Activated CD4-positive, alpha-beta T cell treated with anti-CD3 and anti-CD28 coated beads for 1 hour (primary cell): ENCODE results near the gene ARL2.
"Not testable (repeated sequence)": the region's sequence is repeated elsewhere in the genome, so short reads cannot be mapped to it uniquely, and the experiment has no call there.

Source experiments
- DNase-seq: peaks from one replicate; pipeline ENCODE4 v3.0.0-alpha.2; 2020

Gene ARL2

DNA sequence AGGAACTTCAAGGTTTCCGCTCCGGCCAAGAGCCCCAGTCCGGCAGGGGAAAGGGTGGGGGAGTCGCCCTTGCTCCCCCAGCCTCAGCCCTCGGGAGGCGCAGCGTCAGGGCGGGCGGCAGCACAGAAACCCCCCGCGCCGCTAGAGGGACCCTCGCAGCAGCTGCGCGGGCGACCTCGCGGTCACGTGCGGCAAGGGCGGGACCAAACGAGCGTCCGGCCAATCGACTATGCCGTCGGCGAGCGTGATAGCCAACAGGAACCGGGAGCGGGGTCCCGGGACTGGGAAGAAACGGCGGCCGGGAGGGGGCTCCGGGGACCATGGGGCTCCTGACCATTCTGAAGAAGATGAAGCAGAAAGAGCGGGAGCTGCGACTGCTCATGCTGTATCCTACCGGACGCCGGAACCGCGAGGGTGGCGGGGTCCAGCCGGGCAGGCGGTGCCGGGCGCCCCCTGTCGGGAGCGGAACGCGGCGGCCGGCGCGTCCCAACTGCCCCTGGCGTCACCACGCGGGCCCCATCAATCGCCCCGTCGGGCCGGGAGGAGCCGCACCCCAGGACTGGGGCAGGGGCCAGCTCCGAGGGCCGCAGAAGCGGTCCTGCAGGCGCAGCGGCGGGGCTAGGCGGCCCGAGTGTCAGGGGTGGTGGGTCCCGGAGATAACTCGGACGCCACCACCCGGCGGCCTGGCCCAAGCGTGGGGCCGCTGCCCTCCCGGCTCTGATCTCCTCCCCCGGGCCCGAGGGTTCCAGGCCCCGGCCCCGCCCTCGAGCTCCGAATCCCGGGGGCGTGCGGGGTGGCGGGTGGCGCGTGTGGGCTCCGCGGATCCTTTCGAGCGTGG, at the start of gene ARL2:
Gene ARL2, plus strand, starts transcription at position 273 of the 838 bp plus-strand sequence. Its CDS starts 48 bp downstream, at position 321.
- peak; percentile 75 for DNase-seq

DNA sequence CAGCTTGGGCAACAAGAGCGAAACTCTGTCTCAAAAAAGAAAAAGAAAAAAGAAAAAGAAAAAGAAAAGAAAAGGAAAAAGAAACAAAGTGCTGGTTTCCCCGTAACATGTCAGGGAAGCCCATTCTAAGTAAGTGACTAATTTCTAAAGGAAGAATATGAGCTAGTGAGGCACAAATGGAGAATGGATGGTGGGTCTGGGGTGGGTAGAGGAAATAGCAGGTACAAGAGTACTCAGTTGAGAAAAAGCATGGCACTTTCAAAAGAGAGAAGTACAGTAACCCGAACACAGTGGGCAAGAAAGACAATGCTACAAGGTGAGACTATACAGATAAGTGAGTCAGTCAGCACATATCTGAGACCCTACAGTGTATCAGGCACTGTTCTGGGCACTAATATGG, 46.6 kb upstream of the ARL2 start:
- DNase-seq = no peak

DNA sequence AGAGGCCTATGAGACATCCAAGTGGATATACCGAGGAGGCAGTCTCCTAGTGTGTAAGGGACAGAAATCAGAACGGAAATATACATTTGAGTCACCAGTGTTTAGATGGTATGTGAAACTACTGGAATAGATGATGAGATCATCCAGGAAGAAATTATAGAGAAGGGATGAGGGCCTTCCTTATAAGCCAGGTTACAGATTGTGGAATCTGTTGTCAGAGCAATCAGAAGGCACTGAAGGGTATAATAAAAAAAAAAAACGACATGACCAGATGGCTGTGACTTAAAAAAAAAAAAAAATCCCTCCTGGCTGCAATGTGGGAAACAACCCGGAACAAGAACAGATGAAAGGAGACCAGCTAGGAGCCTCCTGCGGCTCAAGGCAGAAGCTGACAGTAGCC, 44.8 kb upstream of the ARL2 start:
- DNase-seq = no peak

DNA sequence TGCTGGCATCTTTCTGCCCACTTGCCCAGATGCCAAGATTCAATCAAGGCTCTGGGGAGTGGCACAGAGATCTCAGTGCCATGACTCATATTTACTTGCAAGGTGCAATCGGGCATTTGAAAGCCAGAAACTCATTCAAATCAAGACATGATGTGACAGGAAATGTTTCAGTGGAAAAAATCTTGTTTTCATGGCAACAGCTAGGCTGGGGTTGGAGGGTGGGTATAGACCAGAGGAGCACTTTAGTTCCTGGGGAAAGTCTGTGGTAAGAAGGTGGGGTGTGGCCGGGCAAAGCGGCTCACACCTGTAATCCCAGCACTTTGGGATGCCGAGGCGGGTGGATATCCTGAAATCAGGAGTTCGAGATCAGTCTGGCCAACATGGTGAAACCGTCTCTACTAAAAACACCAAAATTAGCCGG, 43.2 kb upstream of the ARL2 start:
- no peak for DNase-seq

DNA sequence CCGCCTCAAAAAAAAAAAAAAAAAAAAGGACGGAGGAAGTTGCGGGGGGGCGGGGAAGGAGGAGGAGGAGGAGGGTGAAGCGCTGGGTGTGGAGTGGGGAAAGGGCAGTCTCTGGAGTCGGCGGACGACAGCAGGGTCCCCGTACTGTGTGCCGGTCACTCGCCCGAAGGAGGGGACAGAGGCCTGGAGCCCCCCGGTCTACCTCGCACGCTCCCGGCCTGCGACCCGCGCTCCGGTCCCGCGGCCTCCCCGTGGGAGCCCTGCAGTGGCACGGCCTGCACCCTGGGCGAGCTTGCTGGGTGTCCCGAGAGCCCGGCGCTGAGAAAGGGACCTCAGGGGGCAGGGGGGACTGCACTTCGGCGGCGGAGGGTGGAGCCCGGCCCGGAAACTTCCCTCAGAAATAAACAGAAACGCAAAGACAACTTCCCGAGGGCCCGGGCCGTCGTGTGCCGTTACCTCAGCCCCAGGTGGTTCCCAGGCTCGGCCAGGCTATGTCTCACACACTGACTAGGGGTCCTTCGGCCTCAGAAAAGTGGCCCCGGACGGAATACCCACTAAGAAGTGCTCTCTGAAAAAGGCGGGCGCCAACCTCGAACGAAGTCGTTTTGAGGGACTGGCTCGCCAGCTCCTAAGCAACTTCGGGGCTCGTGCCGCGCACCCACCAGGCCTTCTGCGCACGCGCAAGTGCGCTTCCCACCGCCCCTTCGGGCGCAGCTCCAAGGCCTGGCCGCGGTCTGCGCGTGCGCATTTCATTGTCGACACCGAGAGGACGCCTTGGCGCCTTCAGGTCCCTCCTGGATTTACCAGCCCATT, 42.3 kb upstream of the ARL2 start, which contains the start of gene MAJIN:
Gene MAJIN, minus strand, starts transcription at position 688 of the 813 bp plus-strand sequence. CDS start 12,703 bp downstream, outside the sequence.
- DNase-seq = peak; percentile 88

DNA sequence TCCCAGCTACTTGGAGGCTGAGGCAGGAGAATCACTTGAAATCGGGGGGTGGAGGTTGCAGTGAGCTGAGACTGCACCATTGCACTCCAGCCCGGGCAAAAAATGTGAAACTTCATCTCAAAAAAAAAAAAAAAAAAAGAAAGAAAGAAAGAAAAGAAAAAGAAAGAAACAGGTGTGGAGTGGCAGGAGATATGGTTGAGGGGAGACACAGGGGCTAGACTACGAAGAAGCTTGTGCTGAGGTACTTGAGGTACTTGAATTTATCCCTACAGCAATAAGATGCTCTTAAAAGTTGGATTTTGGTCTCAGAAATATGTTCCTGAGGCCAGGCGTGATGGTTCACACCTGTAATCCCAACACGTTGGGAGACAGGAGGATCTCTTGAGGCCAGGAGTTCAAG, 39.8 kb upstream of the ARL2 start:
- no peak for DNase-seq

DNA sequence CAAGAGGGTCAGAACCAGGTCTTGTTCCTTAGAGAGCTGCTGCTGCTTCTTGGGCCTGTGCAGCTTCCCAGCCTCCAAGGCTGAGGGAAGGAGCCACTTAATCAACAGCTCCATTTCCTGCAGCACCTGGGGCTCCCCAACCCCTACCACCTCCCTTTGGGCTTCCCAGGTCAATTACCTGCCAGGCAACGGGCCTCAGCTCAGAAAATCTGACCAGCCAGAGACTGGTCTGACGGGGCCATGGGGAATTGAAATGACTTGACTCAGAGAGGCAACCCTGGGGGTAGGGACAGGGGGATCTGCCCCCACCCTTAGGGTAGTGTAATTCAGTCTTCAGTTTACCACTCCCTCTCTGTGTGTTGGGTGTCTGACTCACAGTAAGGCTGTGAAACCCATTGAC, 37.3 kb upstream of the ARL2 start:
- DNase-seq = no peak

DNA sequence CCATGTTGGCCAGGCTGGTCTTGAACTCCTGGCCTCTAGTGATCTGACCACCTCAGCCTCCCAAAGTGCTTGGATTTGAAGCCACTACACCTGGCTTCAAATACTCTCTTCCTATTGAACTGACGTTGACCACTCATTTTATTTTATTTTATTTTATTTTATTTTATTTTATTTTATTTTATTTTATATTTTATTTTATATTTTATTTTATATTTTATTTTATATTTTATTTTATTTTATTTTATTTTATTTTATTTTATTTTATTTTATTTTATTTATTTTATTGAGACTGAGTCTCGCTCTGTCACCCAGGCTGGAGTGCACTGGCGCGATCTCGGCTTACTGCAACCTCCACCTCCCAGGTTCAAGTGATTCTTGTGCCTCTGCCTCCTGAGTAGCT, 30.6 kb upstream of the ARL2 start:
- not testable (repeated sequence) for DNase-seq

DNA sequence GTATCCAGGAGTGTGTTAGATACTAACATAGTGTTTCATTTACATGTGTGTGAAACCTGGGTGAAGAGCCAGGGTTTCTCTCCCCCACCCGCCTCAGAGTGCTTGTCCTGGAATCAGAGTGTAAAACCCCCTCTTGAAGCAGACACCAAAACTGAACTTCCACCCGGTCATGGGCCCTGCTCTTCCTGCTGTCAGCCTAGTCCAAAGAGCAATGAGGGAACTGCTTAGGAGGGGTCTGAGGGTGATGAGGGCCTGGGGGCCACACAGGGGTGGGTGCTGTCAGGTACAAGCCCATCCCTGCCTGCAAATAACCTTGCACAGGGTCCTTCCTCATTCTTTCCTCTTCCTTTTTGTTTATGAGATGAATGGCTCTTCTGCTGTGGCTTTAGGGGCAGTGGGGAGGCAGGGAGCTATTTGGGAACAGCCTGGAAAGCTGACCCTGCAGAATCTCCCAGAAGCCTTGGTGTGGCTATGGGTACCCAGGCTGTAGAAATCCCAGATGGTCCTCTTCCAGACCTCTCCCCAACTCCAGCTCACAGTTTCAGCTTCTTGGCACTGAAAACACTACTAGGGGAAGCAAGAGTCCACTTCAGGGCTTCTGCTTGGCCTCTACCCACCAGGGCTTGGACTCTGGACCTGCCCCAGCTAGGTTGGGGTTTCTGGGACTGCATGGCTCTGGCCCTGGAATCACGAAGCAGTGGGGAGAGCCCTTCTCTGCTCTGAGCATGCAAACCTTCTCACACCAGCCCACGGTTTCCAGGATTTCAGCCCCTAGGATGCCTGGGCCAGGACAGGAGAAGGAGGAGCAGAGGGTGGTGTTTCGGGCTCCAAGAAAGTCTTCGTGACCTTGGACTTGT, 25.7 kb upstream of the ARL2 start:
- DNase-seq = no peak

DNA sequence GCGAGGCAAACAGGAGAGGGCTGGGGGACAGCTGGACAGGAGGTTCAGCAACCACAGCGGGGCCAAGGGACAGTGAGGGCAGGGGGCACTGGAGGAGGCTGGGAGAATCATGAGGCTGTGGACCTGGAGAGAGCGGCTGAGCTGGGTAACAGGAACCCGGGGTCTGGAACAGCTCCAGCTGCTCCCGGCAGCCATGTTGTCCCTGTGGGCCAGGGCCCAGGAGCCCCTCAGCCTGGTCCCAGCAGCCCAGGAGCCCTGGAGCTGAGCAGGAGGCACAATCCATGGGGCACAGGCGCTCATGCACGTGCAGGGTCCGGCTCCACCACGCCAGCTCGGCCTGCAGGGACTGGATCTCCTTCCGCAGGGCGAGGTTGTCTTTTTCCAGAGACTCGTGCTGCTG, 24.5 kb upstream of the ARL2 start:
- DNase-seq = no peak

DNA sequence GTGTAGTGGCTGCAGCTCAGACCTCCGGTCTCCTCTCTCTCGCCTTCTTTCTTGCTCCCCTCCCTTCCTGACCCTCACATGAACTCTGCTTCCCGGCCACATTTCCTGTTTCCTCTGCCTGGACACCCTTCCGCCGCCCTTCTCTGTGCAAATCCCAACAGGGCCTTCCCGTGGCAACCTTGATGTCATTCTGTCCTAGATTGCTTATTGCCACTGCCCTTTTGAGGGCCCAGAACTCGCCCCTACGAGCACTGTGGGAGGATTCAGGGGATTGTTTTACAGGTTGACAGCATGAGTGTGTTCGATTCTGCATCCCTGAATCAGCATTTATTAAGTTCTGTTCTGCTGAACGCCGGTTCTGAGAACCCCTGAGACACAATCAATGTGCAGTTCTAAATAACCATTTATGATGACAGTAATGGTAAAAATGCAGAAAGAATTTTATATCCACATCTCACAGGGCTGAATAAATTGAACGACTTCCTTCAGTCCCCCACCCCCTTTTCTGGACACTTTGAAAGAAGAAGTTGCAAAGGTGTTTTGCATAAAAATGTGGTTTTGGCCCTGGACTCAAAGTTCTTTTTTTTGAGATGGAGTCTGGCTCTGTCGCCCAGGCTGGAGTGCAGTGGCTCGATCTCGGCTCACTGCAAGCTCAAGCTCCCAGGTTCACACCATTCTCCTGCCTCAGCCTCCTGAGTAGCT, 23.6 kb upstream of the ARL2 start:
- DNase-seq = no peak

DNA sequence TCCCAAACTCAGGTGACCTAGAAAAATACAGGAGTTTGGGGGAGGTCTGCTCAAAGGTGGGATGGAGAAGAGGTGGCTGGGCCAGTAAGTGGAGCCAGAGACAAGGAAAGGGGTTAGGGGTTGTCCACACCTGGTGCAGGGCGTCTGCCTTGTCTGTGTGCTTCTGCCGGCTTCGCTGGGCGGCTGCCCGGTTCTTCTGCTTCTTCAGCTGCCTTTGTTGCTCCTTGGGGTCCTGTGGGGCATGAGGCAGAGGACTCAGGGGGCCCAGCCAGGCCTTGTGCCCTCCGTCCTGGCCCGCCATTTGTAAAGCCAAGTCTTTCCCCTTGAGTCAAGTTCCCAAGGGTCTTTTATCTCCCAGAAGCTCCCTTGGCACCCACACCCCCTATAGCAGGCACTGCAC, 19.6 kb upstream of the ARL2 start:
- no peak for DNase-seq

DNA sequence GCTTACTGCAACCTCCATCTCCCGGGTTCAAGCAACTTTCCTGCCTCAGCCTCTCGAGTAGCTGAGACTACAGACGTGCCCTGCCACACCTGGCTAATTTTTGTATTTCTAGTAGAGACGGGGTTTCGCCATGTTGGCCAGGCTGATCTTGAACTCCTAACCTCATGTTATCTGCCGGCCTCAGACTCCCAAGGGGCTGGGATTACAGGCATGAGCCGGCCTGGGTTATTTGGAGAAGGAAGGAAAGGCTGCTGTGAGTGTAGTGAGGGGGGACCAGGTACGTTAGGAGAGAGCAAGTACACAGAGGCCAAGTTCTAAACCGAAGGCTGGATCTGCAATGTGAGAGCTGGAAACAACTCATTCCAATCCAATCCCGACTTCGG, 17.6 kb upstream of the ARL2 start:
- DNase-seq = no peak

DNA sequence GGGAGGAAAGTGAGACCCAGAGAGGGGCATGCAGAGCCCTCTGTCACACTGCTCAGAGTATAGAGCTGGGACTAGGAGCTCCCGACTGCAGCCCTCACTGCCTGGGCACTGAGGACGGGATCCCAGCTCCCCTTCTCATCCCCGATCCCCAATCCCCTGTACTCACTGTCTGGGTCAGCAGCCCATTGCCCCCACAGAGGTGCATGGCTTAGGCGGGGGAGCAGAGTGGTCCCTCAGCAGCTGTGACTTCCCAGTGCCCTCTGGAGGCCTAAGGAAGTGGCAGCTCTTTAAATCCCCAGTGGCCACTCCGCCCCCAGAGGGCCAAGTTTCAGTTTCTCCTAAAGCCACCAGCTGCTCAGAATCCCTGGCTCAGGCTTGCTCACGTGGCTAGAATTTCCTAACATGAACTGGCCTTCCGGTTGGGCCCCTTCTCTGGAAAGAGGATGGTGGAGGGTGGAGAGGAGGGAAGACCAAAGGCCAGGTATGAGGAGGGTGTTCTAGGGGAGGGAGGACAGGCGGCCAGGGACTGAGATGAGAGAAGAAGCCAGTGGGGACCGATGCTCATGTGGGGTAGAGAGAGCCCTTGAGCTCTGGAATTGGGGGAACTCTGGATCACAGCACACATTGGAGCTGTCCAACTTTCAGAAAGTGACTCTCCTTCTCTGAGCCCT, 17.1 kb upstream of the ARL2 start, which contains the start of gene BATF2:
Gene BATF2, minus strand, starts transcription at position 262 of the 671 bp plus-strand sequence. Its CDS starts 57 bp downstream, at position 205.
- DNase-seq = no peak

DNA sequence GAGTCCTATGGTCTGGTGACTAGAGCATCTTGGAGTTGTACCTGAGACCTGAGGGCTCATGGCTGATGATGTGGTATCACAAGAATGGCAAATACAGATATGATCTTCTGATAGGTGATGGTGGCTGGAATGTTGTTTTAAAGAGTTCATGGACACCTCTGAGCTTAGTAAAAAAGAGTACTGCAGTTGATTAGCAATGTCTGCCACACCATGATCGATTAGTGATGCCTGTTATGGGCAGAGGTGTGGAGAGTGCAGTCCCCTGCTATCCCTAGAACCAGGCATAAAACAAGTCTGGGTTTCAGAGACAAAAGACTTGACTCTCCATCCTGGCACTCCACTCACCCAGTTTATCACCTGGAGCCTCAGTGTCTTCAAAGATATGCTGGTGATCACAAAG, 15.8 kb upstream of the ARL2 start:
- no peak for DNase-seq

DNA sequence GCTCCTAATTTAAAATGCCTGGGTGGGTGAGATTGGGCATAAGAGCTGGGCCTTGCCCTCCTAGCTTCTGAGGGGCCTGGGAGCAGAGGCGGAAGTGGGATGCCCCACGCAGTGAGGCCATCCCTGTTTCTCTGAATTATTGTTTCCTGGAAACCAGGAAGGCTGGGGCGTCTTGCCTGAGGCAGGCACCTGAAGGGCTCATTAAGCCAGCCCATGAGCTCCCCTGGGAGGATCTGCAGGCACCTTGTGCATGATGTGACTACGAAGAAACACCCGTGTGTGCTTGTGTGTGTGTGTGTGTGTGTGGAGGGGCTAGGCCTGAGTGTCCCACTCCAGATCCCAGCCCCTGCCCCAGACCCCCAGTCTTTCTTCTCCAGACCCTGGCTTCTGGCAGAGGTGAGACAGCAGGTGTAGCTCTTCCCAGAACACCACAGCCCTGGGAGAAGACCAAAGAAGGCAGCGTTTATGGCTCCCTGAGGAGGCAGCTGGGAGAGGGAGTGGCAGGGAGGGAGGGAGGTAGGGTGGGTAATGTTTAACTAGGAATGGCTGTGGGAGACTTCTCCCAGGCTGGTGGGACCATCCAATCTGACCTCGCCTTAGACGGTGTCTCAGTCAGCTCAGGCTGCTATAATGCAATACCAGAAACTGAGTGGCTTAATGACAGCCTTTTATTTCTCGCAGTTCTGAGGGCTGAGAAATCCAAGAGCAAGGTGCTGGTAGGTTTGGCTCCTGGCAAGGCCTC, 15.1 kb upstream of the ARL2 start:
- DNase-seq = no peak

DNA sequence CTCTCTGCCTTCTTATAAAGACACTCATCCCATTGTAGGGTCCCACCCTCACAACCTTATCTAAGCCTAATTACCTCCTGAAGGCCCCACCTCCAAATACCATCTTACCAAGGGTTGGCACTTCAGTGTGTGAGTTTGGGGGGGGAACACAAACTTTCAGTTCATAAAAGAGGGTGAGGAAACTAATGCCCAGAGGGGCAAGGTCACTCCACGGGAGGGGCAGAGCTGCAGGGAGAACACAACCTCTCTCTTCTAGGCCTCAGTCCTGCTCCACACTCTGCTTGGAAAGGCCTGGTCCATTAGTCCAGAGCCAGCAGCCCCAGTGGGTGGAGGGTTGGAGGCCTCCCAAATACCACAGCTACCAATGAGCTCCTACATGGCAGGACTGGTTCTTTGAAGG, 14.5 kb upstream of the ARL2 start:
- DNase-seq = no peak

DNA sequence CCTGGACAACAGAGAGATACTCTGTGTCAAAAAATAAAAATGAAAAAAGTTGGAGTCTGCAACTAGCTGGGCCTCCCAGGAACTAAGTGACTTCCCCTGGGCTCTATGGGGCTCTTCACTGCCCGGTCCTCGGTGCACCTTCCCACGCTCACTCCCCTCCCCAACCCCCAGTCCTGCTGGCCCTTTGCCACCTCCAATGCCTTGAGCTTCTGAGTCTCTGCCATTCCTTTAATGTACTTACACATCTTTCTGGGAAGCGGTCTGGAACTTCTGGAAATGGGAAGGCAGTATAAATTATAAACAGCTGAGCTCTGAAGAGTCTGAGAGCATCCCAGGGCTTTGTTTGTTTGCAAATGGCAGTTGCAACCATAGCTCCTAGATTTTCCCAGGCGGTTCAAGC, 11.3 kb upstream of the ARL2 start:
- no peak for DNase-seq

DNA sequence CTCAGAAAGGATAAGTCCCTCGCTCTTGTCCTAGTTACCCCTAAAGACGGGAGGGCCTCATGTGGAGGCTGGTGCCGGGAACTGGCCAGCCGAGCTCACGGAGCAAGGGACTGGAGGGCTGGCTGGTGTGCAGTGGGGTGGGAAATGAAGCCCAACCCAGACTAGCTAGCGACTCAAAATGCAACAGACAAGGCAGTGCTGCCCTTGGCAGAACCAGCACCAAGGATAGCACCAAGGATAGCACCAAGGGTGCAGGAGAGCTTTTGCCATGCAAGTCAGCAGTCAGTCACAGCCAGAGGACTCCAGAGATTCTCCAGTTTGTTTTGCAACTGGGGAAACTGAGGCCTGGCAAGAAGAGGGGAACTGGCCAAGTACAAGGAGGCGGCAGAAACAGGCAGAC, 10.7 kb upstream of the ARL2 start:
- no peak for DNase-seq

DNA sequence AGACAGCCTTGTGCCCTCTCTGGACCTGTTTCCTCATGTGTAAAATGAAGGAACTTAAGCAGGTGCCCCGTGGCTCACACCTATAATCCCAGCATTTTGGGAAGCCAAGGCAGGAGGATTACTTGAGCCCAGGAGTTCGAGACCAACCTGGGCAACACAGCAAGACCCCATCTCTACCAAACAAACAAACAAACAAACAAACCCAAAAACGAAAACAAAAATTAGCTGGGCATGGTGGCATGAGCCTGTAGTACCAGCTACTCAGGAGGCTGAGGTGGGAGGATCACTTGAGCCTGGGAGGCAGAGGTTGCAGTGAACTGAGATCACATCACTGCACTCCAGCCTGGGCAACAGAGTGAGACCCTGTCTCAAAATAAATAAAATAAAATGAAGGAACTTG, 10.0 kb upstream of the ARL2 start:
- not testable (repeated sequence) for DNase-seq

DNA sequence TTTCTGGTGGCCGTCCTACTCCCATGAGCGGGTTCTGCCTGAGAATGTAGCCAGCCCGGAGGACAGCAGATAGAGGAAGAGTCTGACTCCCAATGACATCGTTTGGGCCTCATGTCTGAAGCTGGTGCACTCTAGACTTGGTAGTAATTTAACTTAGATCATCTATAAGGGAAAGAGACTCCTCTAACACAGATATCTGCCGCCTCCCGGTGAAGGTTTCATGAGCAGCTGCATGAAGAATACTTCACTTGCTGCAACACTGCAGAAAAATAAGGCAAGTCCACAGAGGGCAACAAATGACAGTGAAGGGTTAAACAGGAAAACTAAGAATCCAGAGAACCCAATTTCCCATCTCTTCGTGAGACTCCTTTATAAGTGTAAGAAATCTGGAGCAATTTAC, 5.9 kb upstream of the ARL2 start:
- no peak for DNase-seq
